Measurements from ENCODE around the gene SCAPER. TPM values are rescaled to one million over a fixed set of nuclear protein-coding genes. Genes with fewer than 3 reads are reported as not detected.

Gene SCAPER
- total RNA-seq, 1 experiment from 2014 or later: 7.4 TPM

DNA sequence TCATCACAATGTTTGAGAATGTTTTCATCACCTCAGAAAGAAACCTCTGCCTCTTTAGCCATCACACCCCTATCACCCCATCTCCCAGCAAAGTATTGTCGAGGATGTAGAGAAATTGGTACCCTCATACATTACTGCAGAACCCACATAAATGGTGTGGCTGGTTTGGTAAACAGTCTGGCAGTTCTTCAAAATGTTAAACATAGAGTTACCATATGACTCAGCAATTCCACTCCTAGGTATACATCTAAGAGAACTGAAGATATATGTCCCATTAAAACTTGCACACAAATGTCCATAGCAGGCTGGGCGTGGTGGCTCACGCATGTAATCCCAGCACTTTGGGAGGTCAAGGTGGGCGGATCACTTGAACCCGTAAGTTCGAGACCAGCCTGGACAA, 585.1 kb downstream of the SCAPER start:
- Mint-ChIP-seq H3K36me3 (ENCODE audit: insufficient read depth in 1 of 3, low read depth in 3 of 3) (no peaks in the 10 kb centered on the region), H3K9me3 (no peaks in the 10 kb centered on the region), H3K27me3 (ENCODE audit: low read depth) (peaks cover 31% of the 10 kb centered on the region), H3K4me3 (no peak overlapping the region), H3K4me1 (peaks cover 0 to 3% of the 10 kb centered on the region in 2 experiments; a peak in 1 of 4 replicates), H3K27ac (no peak overlapping the region)
- Histone ChIP-seq H2AK5ac (ENCODE audit: insufficient read length, low read length) (no peak overlapping the region), H3T11ph (ENCODE audit: low read length) (no peak overlapping the region), H3K9me3 (ENCODE audit: control insufficient read depth, low read depth, low read length) (no peaks in the 10 kb centered on the region), H3K9ac (ENCODE audit: extremely low read depth, insufficient read length, low read length) (no peak overlapping the region), H3K27ac (ENCODE audit: insufficient read length, low read depth, low read length) (no peak overlapping the region), H4K8ac (replicated peaks; ENCODE audit: insufficient read length, low read depth, low read length) (no peak overlapping the region), H2BK120ac (ENCODE audit: low read depth, low read length, poor library complexity, severe bottlenecking) (no peak overlapping the region), H3K79me1 (ENCODE audit: insufficient read depth, low read depth, low read length, poor library complexity, severe bottlenecking) (no peaks in the 10 kb centered on the region), H3K56ac (ENCODE audit: insufficient read length, low read depth, low read length) (no peak overlapping the region), H3K4me2 (ENCODE audit: insufficient read depth, insufficient read length, low read length) (no peak overlapping the region), H3K4me1 (ENCODE audit: insufficient read depth, low read length) (no peaks in the 10 kb centered on the region), H3K23ac (ENCODE audit: insufficient read length, low read depth, low read length) (no peak overlapping the region), H3K27me3 (ENCODE audit: insufficient read depth, low read length) (no peaks in the 10 kb centered on the region), H3K18ac (ENCODE audit: insufficient read length, low read depth, low read length) (no peak overlapping the region), H4K5ac (ENCODE audit: insufficient read length, low read depth, low read length) (no peak overlapping the region), H2BK20ac (ENCODE audit: low read depth, low read length, poor library complexity, severe bottlenecking) (no peak overlapping the region), H4K20me1 (ENCODE audit: control insufficient read depth, insufficient read depth, insufficient read length) (no peaks in the 10 kb centered on the region), H4K91ac (ENCODE audit: insufficient read length, low read depth, low read length) (no peak overlapping the region), H3K4ac (ENCODE audit: low read depth, low read length) (no peak overlapping the region), H3K14ac (ENCODE audit: insufficient read depth, low read length) (no peak overlapping the region), H2BK12ac (ENCODE audit: insufficient read length, low read depth, low read length) (no peak overlapping the region), H2BK15ac (ENCODE audit: low read depth, low read length) (no peak overlapping the region), H3K23me2 (ENCODE audit: insufficient read length, low read depth, low read length, poor library complexity, severe bottlenecking) (no peaks in the 10 kb centered on the region), H3K79me2 (ENCODE audit: insufficient read depth, low read length) (no peaks in the 10 kb centered on the region), H2BK5ac (ENCODE audit: insufficient read length, low read length) (no peak overlapping the region), H2AFZ (ENCODE audit: low read length) (no peak overlapping the region)
- WGBS (ENCODE audit: extremely low coverage, insufficient read length, low lambda C conversion rate): no CpG with 5 or more reads among the region's 6 CpGs
- TF ChIP-seq, protein P1, sequence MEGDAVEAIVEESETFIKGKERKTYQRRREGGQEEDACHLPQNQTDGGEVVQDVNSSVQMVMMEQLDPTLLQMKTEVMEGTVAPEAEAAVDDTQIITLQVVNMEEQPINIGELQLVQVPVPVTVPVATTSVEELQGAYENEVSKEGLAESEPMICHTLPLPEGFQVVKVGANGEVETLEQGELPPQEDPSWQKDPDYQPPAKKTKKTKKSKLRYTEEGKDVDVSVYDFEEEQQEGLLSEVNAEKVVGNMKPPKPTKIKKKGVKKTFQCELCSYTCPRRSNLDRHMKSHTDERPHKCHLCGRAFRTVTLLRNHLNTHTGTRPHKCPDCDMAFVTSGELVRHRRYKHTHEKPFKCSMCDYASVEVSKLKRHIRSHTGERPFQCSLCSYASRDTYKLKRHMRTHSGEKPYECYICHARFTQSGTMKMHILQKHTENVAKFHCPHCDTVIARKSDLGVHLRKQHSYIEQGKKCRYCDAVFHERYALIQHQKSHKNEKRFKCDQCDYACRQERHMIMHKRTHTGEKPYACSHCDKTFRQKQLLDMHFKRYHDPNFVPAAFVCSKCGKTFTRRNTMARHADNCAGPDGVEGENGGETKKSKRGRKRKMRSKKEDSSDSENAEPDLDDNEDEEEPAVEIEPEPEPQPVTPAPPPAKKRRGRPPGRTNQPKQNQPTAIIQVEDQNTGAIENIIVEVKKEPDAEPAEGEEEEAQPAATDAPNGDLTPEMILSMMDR (conservative IDR thresholded peaks at IDR 0.05): no peak
- no peak for DNase-seq

Measured in H9 (cell line).